Progenitor cell of endocrine pancreas (in vitro differentiated cells): ENCODE results near the gene UBE2O. TPM values are rescaled to one million over a fixed set of nuclear protein-coding genes. Genes with fewer than 3 reads are reported as not detected.

Experiments used
- DNase-seq: peaks from one replicate; pipeline ENCODE4 v3.0.0; 2021; ENCODE audit warnings: low spot score; ENCODE audit not compliant: unreplicated experiment
- H3K27ac Mint-ChIP-seq: 2 replicates; pipeline ENCODE4 v1.8.0; 2021; ENCODE audit warnings: mild to moderate bottlenecking, moderate library complexity, mixed read lengths
- H3K27me3 Mint-ChIP-seq: 2 replicates; pipeline ENCODE4 v1.8.0; 2021; ENCODE audit warnings: mixed read lengths
- H3K36me3 Mint-ChIP-seq: 2 replicates; pipeline ENCODE4 v1.8.0; 2022; ENCODE audit warnings: mixed read lengths; ENCODE audit not compliant: insufficient read depth
- H3K4me1 Mint-ChIP-seq: 2 replicates; pipeline ENCODE4 v1.8.0; 2021; ENCODE audit warnings: low read depth, mixed read lengths
- H3K4me3 Mint-ChIP-seq: 2 replicates; pipeline ENCODE4 v1.8.0; 2021; ENCODE audit warnings: low read depth, mild to moderate bottlenecking, moderate library complexity, mixed read lengths
- H3K9me3 Mint-ChIP-seq: 2 replicates; pipeline ENCODE4 v1.8.0; 2021; ENCODE audit warnings: low read depth, mixed read lengths
- CTCF ChIP-seq: fragments of 200-600 bp; sonication (generic); IDR thresholded peaks from one replicate; pipeline ENCODE4 v1.5.0; 2021; ENCODE audit warnings: antibody characterized with exemption, mild to moderate bottlenecking; ENCODE audit not compliant: unreplicated experiment
- total RNA-seq: library from RNA; stranded (reverse); gene quantifications from 2 replicates; pipeline ENCODE4 v1.2.1, GENCODE V29; 2021

The UBE2O gene
- total RNA-seq, 1 donor from 2014 or later, result 44.6 TPM

- Mint-ChIP-seq H3K4me1 (no peaks in the 10 kb centered on the region), H3K27me3 (no peaks in the 10 kb centered on the region), H3K36me3 (no peaks in the 10 kb centered on the region), H3K9me3 (no peaks in the 10 kb centered on the region), H3K27ac (no peak overlapping the region), H3K4me3 (no peak overlapping the region)
- no peak for DNase-seq
- peak; percentile 47 for TF ChIP-seq CTCF
These were observed 20.6 kb upstream of the UBE2O start for GRCh38 chr17:76473541-76473985.

GRCh38 chr17:76472726-76473125, 19.8 kb upstream of the UBE2O start:
- H3K27ac Mint-ChIP-seq, result no peak overlapping the region
- no peaks in the 10 kb centered on the region for H3K4me1 Mint-ChIP-seq
- DNase-seq, result no peak
- no peak overlapping the region for H3K4me3 Mint-ChIP-seq
- no peaks in the 10 kb centered on the region for H3K36me3 Mint-ChIP-seq
- H3K27me3 Mint-ChIP-seq, result no peaks in the 10 kb centered on the region
- no peaks in the 10 kb centered on the region for H3K9me3 Mint-ChIP-seq
- TF ChIP-seq CTCF, result no peak

GRCh38 chr17:76472258-76472645, 19.3 kb upstream of the UBE2O start:
- Mint-ChIP-seq H3K4me3 (no peak overlapping the region), H3K27ac (no peak overlapping the region), H3K36me3 (no peaks in the 10 kb centered on the region), H3K27me3 (no peaks in the 10 kb centered on the region), H3K4me1 (no peaks in the 10 kb centered on the region), H3K9me3 (no peaks in the 10 kb centered on the region)
- TF ChIP-seq CTCF, result no peak
- no peak for DNase-seq

GRCh38 chr17:76471498-76472257, 18.7 kb upstream of the UBE2O start:
- no peaks in the 10 kb centered on the region for H3K4me1 Mint-ChIP-seq
- no peak for TF ChIP-seq CTCF
- no peak for DNase-seq
- H3K36me3 Mint-ChIP-seq, result no peaks in the 10 kb centered on the region
- H3K27ac Mint-ChIP-seq, result peak overlapping the region; percentile 79
- H3K4me3 Mint-ChIP-seq, result no peak overlapping the region
- no peaks in the 10 kb centered on the region for H3K9me3 Mint-ChIP-seq
- no peaks in the 10 kb centered on the region for H3K27me3 Mint-ChIP-seq

- no peaks in the 10 kb centered on the region for H3K36me3 Mint-ChIP-seq
- H3K9me3 Mint-ChIP-seq, result no peaks in the 10 kb centered on the region
- H3K27ac Mint-ChIP-seq, result no peak overlapping the region
- TF ChIP-seq CTCF, result no peak
- H3K27me3 Mint-ChIP-seq, result no peaks in the 10 kb centered on the region
- H3K4me1 Mint-ChIP-seq, result no peaks in the 10 kb centered on the region
- no peak overlapping the region for H3K4me3 Mint-ChIP-seq
- no peak for DNase-seq
These were observed 17.2 kb upstream of the UBE2O start for GRCh38 chr17:76469991-76470739.
